SU-DHL-6 (cell line): ENCODE results near the gene CREG2.

Experiments used
- H2AFZ ChIP-seq: fragments of 200-600 bp; sonication (generic); 2 replicates; pipeline ENCODE4 v1.6.1; 2014; ENCODE audit warnings: low read depth, mild to moderate bottlenecking, moderate library complexity, mixed read lengths, antibody characterized with exemption, low read length; ENCODE audit not compliant: severe bottlenecking
- H3F3A ChIP-seq: fragments of 200-600 bp; shearing (Covaris generic); 2 replicates; pipeline ENCODE4 v1.6.0; 2016; ENCODE audit warnings: antibody characterized with exemption, mild to moderate bottlenecking; ENCODE audit not compliant: insufficient read depth
- H3K27ac ChIP-seq: fragments of 200-600 bp; sonication (generic); 2 replicates; pipeline ENCODE4 v1.5.1; 2016; ENCODE audit warnings: low read depth, mild to moderate bottlenecking, low read length, moderate library complexity, mixed read lengths
- H3K27me3 ChIP-seq: fragments of 200-600 bp; sonication (generic), shearing (Covaris generic); 2 replicates; pipeline ENCODE4 v1.6.0; 2014; ENCODE audit warnings: mild to moderate bottlenecking, low read length
- H3K36me3 ChIP-seq: fragments of 200-600 bp; sonication (generic); 2 replicates; pipeline ENCODE4 v1.6.1; 2014; ENCODE audit warnings: mild to moderate bottlenecking, low read length, mixed read lengths
- H3K4me2 ChIP-seq: fragments of 300-600, 200-600 bp; shearing (Covaris generic), sonication (generic); 2 replicates; pipeline ENCODE4 v1.6.0; 2014; ENCODE audit warnings: low read length, low read depth, mild to moderate bottlenecking; ENCODE audit not compliant: poor library complexity, severe bottlenecking
- H3K4me3 ChIP-seq: fragments of 200-600 bp; sonication (generic); 2 replicates; pipeline ENCODE4 v1.5.1; 2014; ENCODE audit warnings: antibody characterized with exemption, low read length, mild to moderate bottlenecking, mixed read lengths; ENCODE audit not compliant: insufficient read depth, poor library complexity, severe bottlenecking
- H3K79me2 ChIP-seq: fragments of 200-600 bp; sonication (generic); 2 replicates; pipeline ENCODE4 v1.6.1; 2014; ENCODE audit warnings: mild to moderate bottlenecking, low read length, moderate library complexity; ENCODE audit not compliant: insufficient read depth
- H3K9ac ChIP-seq: fragments of 200-600 bp; sonication (generic); 2 replicates; pipeline ENCODE4 v1.7.0; 2014; ENCODE audit warnings: mild to moderate bottlenecking, low read length
- H3K9me2 ChIP-seq: fragments of 200-600 bp; sonication (generic); replicated peaks from 2 replicates; pipeline ENCODE4 v1.6.1; 2014; ENCODE audit warnings: low read length; ENCODE audit not compliant: insufficient read depth
- H3K9me3 ChIP-seq: fragments of 200-600 bp; sonication (generic); 2 replicates; pipeline ENCODE4 v1.6.1; 2014; ENCODE audit warnings: low read length, mixed read lengths; ENCODE audit not compliant: insufficient read depth
- H4K20me1 ChIP-seq: fragments of 200-600 bp; sonication (generic); 2 replicates; pipeline ENCODE4 v1.6.1; 2014; ENCODE audit warnings: low read depth, mild to moderate bottlenecking, antibody characterized with exemption, low read length, moderate library complexity, mixed read lengths
- EZH2phosphoT487 ChIP-seq: fragments of 200-600 bp; sonication (generic), shearing (Covaris generic); conservative IDR thresholded peaks from 2 replicates; pipeline ENCODE4 v1.6.1; 2018; ENCODE audit warnings: mild to moderate bottlenecking, antibody characterized with exemption, low read length, moderate library complexity, mixed read lengths
- TF ChIP-seq, protein P1 (sequence below): fragments of 200-600 bp; sonication (generic); IDR thresholded peaks from one replicate; pipeline ENCODE4 v1.5.1; 2017; ENCODE audit warnings: antibody characterized with exemption, mild to moderate bottlenecking, low read length, moderate library complexity; ENCODE audit not compliant: insufficient read depth, poor library complexity, severe bottlenecking

Gene CREG2

GRCh38 chr2:101307503-101307902, 79.8 kb downstream of the CREG2 start:
- Histone ChIP-seq H3K4me3 (peak overlapping the region; percentile 92), H2AFZ (no peak overlapping the region), H3K27me3 (no peaks in the 10 kb centered on the region), H3K9ac (peak overlapping the region; percentile 12; the same call in 1 of the 2 replicates), H3K9me2 (no peaks in the 10 kb centered on the region), H3K4me2 (peak overlapping the region; percentile 68), H3F3A (0 out of 2 replicates have a peak, but pooled peaks cover 5% of the 10 kb centered on the region), H3K27ac (no peak overlapping the region), H3K36me3 (no peaks in the 10 kb centered on the region), H3K9me3 (no peaks in the 10 kb centered on the region), H4K20me1 (no peaks in the 10 kb centered on the region), H3K79me2 (peaks cover 21% of the 10 kb centered on the region)
- TF ChIP-seq, protein P1, sequence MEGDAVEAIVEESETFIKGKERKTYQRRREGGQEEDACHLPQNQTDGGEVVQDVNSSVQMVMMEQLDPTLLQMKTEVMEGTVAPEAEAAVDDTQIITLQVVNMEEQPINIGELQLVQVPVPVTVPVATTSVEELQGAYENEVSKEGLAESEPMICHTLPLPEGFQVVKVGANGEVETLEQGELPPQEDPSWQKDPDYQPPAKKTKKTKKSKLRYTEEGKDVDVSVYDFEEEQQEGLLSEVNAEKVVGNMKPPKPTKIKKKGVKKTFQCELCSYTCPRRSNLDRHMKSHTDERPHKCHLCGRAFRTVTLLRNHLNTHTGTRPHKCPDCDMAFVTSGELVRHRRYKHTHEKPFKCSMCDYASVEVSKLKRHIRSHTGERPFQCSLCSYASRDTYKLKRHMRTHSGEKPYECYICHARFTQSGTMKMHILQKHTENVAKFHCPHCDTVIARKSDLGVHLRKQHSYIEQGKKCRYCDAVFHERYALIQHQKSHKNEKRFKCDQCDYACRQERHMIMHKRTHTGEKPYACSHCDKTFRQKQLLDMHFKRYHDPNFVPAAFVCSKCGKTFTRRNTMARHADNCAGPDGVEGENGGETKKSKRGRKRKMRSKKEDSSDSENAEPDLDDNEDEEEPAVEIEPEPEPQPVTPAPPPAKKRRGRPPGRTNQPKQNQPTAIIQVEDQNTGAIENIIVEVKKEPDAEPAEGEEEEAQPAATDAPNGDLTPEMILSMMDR, result no peak
- TF ChIP-seq EZH2phosphoT487, result no peak

DNA sequence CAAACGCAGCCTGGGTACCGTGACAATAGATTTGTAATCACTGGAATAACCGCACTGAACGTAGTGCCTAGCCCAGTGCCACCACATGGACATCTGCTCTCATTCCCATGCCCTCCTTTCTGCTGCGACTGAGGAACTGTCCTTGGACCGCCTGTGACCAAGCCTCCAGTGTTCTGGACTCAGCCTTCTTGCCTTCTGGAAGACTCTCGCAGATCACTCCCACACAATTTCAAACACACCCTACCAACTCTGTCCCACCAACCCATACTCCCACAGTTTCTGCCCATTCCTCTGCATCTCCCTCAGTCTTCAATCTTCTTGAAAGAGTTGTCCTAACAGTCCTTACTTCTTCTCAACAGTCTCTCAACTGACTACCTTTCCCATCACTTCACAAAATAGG, 80.9 kb downstream of the CREG2 start:
- Histone ChIP-seq H3K79me2 (peaks cover 23% of the 10 kb centered on the region), H2AFZ (no peak overlapping the region), H3K27ac (0 out of 2 replicates have a peak overlapping the region, but pooled peaks have one; percentile 19), H3K9ac (no peak overlapping the region), H4K20me1 (no peaks in the 10 kb centered on the region), H3K9me3 (no peaks in the 10 kb centered on the region), H3K4me2 (peak overlapping the region; percentile 68), H3F3A (0 out of 2 replicates have a peak, but pooled peaks cover 5% of the 10 kb centered on the region), H3K27me3 (no peaks in the 10 kb centered on the region), H3K9me2 (no peaks in the 10 kb centered on the region), H3K36me3 (no peaks in the 10 kb centered on the region), H3K4me3 (no peak overlapping the region)
- TF ChIP-seq, protein P1, result no peak

DNA sequence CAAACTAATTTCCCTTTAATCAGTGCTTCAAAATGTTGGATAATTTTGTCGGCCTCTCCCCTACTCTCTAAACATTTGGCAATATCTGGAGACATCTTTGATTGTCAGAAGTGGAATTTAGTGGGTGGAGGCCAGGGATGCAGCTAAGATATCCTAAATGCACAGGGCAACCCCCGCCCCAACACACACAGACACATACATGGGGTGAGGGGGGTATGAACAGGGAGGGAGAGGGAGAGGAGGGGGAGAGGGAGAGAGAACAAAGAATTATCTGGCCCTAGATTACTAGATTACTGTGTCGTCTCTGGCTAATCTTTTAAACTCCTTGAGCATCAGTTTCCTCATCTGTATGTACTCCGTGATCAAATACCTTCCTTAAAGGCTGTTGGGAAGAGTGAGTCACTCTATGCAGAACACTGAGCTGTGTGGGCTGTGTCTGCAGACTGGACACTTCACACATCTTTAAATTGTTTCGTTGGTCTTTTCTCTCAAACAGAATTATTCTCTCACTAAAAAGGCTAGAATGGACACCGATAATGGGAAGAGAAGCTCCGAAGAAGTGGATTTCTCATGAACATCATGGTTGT, 81.7 kb downstream of the CREG2 start:
- peaks cover 23% of the 10 kb centered on the region for H3K79me2 ChIP-seq

More for the DNA sequence above, 81.7 kb downstream of the CREG2 start:
- no peaks in the 10 kb centered on the region for H3K9me3 ChIP-seq
- H3K27me3 ChIP-seq, result no peaks in the 10 kb centered on the region
- no peak overlapping the region for H3K9ac ChIP-seq
- no peak overlapping the region for H3K27ac ChIP-seq
- 0 out of 2 replicates have a peak, but pooled peaks cover 5% of the 10 kb centered on the region for H3F3A ChIP-seq
- H3K4me3 ChIP-seq, result no peak overlapping the region
- no peaks in the 10 kb centered on the region for H3K36me3 ChIP-seq
- H4K20me1 ChIP-seq, result no peaks in the 10 kb centered on the region
- peak overlapping the region; percentile 68 for H3K4me2 ChIP-seq
- H2AFZ ChIP-seq, result no peak overlapping the region
- TF ChIP-seq, protein P1, result no peak
- no peak for TF ChIP-seq EZH2phosphoT487
- no peaks in the 10 kb centered on the region for H3K9me2 ChIP-seq
